DND-41 (cell line): ENCODE data around the gene DTX2.
"Not testable (repeated sequence)": the region's sequence is repeated elsewhere in the genome, so short reads cannot be mapped to it uniquely, and the experiment has no call there.

Experiments
- ATAC-seq: fragments of 200-7000 bp; cut with Tn5 transposase; 3 replicates; pipeline ENCODE4 v1.9.1; 2021; ENCODE audit warnings: low read depth; ENCODE audit not compliant: insufficient read depth
- DNase-seq: peaks from one replicate; pipeline ENCODE4 v3.0.0-alpha.2; 2020
- H2AFZ ChIP-seq: 2 replicates; pipeline ENCODE4 v1.6.0; 2012; ENCODE audit warnings: low read depth, low read length
- H3K27ac ChIP-seq: 2 replicates; pipeline ENCODE4 v1.5.1; 2012; ENCODE audit warnings: low read length, inconsistent platforms
- H3K27me3 ChIP-seq: fragments of 200-600 bp; sonication (generic); 2 replicates; pipeline ENCODE4 v1.6.0; 2012; ENCODE audit warnings: low read length, mild to moderate bottlenecking, inconsistent platforms; ENCODE audit not compliant: insufficient read depth, poor library complexity
- H3K36me3 ChIP-seq: 2 replicates; pipeline ENCODE4 v1.5.1; 2012; ENCODE audit warnings: low read length, inconsistent platforms; ENCODE audit not compliant: insufficient read depth
- H3K4me1 ChIP-seq: 2 replicates; pipeline ENCODE4 v1.5.1; 2012; ENCODE audit warnings: mild to moderate bottlenecking, low read length; ENCODE audit not compliant: insufficient read depth
- H3K4me2 ChIP-seq: 2 replicates; pipeline ENCODE4 v1.6.0; 2012; ENCODE audit warnings: mild to moderate bottlenecking, moderate library complexity, low read length, inconsistent platforms; ENCODE audit not compliant: insufficient read depth
- H3K4me3 ChIP-seq, 2 experiments: fragments of 200-600 bp in 1 of 2; shearing (Covaris generic) in 1 of 2; 2 replicates each; pipeline ENCODE4 v1.5.1; 2012 to 2016; ENCODE audit warnings: inconsistent platforms in 2 of 2, low read length in 2 of 2, mild to moderate bottlenecking in 2 of 2, low read depth in 1 of 2, moderate library complexity in 1 of 2
- H3K79me2 ChIP-seq: 2 replicates; pipeline ENCODE4 v1.6.0; 2012; ENCODE audit warnings: low read length, inconsistent platforms; ENCODE audit not compliant: insufficient read depth
- H3K9ac ChIP-seq: 2 replicates; pipeline ENCODE4 v1.6.0; 2012; ENCODE audit warnings: low read depth, mild to moderate bottlenecking, inconsistent platforms, low read length, moderate library complexity
- H3K9me3 ChIP-seq: 2 replicates; pipeline ENCODE4 v1.5.1; 2012; ENCODE audit warnings: low read length, moderate library complexity, mild to moderate bottlenecking, inconsistent platforms; ENCODE audit not compliant: insufficient read depth, severe bottlenecking
- H4K20me1 ChIP-seq: 2 replicates; pipeline ENCODE4 v1.6.0; 2012; ENCODE audit warnings: low read length; ENCODE audit not compliant: insufficient read depth
- EZH2 ChIP-seq: IDR thresholded peaks from 3 replicates; pipeline ENCODE4 v1.6.1; 2012; ENCODE audit warnings: borderline replicate concordance, low read depth, mild to moderate bottlenecking, moderate library complexity, low read length, inconsistent platforms; ENCODE audit not compliant: severe bottlenecking
- TF ChIP-seq, protein P1 (sequence below): IDR thresholded peaks from 2 replicates; pipeline ENCODE4 v1.5.1; 2012; ENCODE audit warnings: borderline replicate concordance, low read length, moderate library complexity, mild to moderate bottlenecking; ENCODE audit not compliant: poor library complexity, severe bottlenecking; ENCODE audit errors: extremely low read depth

The DTX2 gene

GRCh38 chr7:76423666-76424412 lies 37.7 kb upstream of the DTX2 start:
- Histone ChIP-seq H3K79me2 (no peaks in the 10 kb centered on the region), H3K27me3 (peaks cover 10% of the 10 kb centered on the region), H3K9me3 (no peaks in the 10 kb centered on the region), H3K9ac (no peak overlapping the region), H3K4me1 (no peaks in the 10 kb centered on the region), H3K4me2 (no peak overlapping the region), H4K20me1 (no peaks in the 10 kb centered on the region), H3K27ac (no peak overlapping the region), H2AFZ (no peak overlapping the region), H3K36me3 (no peaks in the 10 kb centered on the region), H3K4me3 (no peak overlapping the region)
- DNase-seq, result no peak
- TF ChIP-seq, protein P1, sequence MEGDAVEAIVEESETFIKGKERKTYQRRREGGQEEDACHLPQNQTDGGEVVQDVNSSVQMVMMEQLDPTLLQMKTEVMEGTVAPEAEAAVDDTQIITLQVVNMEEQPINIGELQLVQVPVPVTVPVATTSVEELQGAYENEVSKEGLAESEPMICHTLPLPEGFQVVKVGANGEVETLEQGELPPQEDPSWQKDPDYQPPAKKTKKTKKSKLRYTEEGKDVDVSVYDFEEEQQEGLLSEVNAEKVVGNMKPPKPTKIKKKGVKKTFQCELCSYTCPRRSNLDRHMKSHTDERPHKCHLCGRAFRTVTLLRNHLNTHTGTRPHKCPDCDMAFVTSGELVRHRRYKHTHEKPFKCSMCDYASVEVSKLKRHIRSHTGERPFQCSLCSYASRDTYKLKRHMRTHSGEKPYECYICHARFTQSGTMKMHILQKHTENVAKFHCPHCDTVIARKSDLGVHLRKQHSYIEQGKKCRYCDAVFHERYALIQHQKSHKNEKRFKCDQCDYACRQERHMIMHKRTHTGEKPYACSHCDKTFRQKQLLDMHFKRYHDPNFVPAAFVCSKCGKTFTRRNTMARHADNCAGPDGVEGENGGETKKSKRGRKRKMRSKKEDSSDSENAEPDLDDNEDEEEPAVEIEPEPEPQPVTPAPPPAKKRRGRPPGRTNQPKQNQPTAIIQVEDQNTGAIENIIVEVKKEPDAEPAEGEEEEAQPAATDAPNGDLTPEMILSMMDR, result no peak
- TF ChIP-seq EZH2, result no peak
- no peak for ATAC-seq

- Histone ChIP-seq H3K36me3 (no peaks in the 10 kb centered on the region), H3K9ac (no peak within 1 kb of the TSS), H3K27ac (no peak within 1 kb of the TSS), H3K79me2 (no peaks in the 10 kb centered on the region), H3K27me3 (peaks cover 7% of the 10 kb centered on the region), H3K9me3 (no peaks in the 10 kb centered on the region), H3K4me3 (no peak within 1 kb of the TSS), H3K4me1 (no peaks in the 10 kb centered on the region), H4K20me1 (peaks cover 2% of the 10 kb centered on the region; the same call in 1 of the 2 replicates), H2AFZ (no peak within 1 kb of the TSS), H3K4me2 (no peak within 1 kb of the TSS)
- ATAC-seq, result peak; percentile 50
- TF ChIP-seq, protein P1, result no peak
- TF ChIP-seq EZH2, result no peak
- DNase-seq, result peak; percentile 16
These were observed 36.9 kb upstream of the DTX2 start, which contains the start of gene ZP3 for GRCh38 chr7:76424413-76425111. TSS of gene ZP3 (plus strand) at chr7:76424950. CDS start at chr7:76424965, 15 bp downstream.

- no peaks in the 10 kb centered on the region for H3K36me3 ChIP-seq
- DNase-seq (no peak), ATAC-seq (no peak)
- H3K27ac ChIP-seq, result no peak overlapping the region
- peaks cover 2% of the 10 kb centered on the region; the same call in 1 of the 2 replicates for H4K20me1 ChIP-seq
- TF ChIP-seq, protein P1, result no peak
- no peak for TF ChIP-seq EZH2
- no peaks in the 10 kb centered on the region for H3K9me3 ChIP-seq
- no peak overlapping the region for H3K9ac ChIP-seq
- no peak overlapping the region for H3K4me3 ChIP-seq
- no peak overlapping the region for H2AFZ ChIP-seq
- no peak overlapping the region for H3K4me2 ChIP-seq
- H3K79me2 ChIP-seq, result no peaks in the 10 kb centered on the region
- H3K4me1 ChIP-seq, result no peaks in the 10 kb centered on the region
- peaks cover 5% of the 10 kb centered on the region for H3K27me3 ChIP-seq
These were observed 36.4 kb upstream of the DTX2 start for GRCh38 chr7:76425156-76425555.

DNA sequence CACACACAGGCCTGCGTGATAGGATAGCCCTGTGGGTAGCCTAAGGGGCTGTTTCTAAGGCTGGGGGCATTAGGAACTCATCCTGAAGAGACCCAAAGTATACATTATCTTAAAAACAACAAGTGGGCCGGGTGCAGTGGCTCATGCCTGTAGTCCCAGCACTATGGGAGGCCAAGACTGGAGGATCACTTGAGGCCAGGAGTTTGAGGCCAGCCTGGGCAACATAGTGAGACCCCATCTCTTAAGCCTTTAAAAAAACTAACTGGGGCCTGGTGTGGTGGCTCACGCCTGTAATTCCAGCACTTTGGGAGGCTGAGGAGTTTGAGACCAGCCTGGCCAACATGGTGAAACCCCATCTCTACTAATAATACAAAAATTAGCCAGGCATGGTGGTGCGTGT lies 36.0 kb upstream of the DTX2 start:
- not testable (repeated sequence) for H3K36me3 ChIP-seq, H3K4me3 ChIP-seq, H3K9me3 ChIP-seq, H3K4me2 ChIP-seq, H3K79me2 ChIP-seq, H3K27me3 ChIP-seq, H2AFZ ChIP-seq, ATAC-seq, H3K9ac ChIP-seq, H3K4me1 ChIP-seq, H3K27ac ChIP-seq, H4K20me1 ChIP-seq, DNase-seq
